SW480 (cell line): ENCODE data around the gene NANOG.
"Not testable (repeated sequence)": the region's sequence is repeated elsewhere in the genome, so short reads cannot be mapped to it uniquely, and the experiment has no call there.

ENCODE experiments used
- DNase-seq: peaks from one replicate; pipeline ENCODE4 v3.0.0-alpha.2; 2016; ENCODE audit warnings: low spot score

The NANOG gene

DNA sequence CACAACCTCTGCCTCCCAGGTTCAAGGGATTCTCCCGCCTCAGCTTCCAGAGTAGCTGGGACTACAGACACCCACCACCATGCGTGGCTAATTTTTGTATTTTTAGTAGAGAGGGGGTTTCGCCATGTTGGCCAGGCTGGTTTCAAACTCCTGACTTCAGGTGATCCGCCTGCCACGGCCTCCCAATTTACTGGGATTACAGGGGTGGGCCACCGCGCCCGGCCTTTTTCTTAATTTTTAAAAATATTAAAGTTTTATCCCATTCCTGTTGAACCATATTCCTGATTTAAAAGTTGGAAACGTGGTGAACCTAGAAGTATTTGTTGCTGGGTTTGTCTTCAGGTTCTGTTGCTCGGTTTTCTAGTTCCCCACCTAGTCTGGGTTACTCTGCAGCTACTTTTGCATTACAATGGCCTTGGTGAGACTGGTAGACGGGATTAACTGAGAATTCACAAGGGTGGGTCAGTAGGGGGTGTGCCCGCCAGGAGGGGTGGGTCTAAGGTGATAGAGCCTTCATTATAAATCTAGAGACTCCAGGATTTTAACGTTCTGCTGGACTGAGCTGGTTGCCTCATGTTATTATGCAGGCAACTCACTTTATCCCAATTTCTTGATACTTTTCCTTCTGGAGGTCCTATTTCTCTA lies at the start of gene NANOG:
NANOG (plus strand) TSS at position 519 of the 645 bp plus-strand sequence. CDS start 213 bp downstream, outside the sequence.
- not testable (repeated sequence) for DNase-seq

DNA sequence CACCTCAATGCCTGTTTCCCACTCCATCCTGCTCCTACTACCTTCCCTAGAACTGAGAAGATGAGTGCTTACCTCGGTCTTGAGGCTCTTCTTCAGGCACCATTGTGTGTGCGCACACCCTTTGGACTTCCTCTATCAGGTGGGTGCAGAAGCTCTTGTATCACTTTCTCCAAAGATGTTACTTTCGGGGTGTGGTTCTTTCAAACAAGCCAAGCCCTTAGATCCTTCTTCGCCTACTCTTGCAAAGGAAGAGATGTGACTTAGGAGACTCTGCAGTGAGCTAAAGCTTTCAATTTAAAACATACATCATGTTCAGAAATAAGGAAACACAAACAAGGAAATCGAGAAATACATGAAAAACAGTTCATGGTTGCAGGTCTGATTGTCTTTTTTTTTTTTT lies 42.0 kb upstream of the NANOG start, which contains the start of gene CLEC4C:
CLEC4C (minus strand) TSS at position 130 of the 400 bp plus-strand sequence; CDS start at position 103, 27 bp downstream.
- DNase-seq = no peak

GRCh38 chr12:7748852-7749251 lies 40.4 kb upstream of the NANOG start:
- DNase-seq = no peak

GRCh38 chr12:7749442-7749841 lies 39.8 kb upstream of the NANOG start:
- DNase-seq = no peak

DNA sequence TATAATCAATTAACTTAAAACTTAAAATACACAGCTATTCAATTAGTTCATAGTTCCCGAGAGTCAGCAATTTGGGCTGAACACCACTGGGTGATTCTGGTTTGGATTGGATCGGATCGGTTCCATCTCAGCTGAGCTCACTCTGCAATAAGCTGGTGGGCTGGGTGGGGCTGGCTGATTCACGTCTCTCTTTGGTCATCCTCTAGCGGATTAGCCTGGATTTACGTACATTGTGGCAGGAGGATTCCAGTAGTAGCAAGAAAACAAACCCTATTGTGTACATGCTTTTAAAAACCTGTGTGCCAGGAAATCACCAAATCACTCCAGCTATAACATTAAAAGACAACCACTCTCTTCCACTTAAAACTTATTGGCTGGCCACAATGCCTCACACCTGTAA lies 38.9 kb upstream of the NANOG start:
- no peak for DNase-seq

DNA sequence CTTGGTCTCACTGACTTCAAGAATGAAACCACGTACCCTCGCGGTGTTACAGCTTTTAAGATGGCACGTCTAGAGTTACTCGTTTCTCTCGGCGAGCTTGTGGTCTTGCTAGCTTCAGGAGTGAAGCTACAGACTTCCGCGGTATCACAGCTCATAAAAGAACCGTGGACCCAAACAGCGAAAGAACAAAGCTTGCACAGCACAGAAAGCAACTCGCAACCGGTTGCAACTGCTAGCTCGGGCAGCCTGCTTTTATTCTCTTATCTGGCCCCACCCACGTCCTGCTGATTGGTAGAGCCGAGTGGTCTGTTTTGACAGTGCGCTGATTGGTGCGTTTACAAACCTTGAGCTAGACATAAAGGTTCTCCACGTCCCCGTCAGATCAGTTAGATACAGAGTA lies 37.8 kb upstream of the NANOG start:
- DNase-seq = no peak

GRCh38 chr12:7751941-7752922 lies 37.0 kb upstream of the NANOG start:
- DNase-seq = not testable (repeated sequence)

GRCh38 chr12:7755668-7756067 lies 33.5 kb upstream of the NANOG start:
- not testable (repeated sequence) for DNase-seq

- DNase-seq = peak; percentile 37
Measured at GRCh38 chr12:7756993-7757392, 32.2 kb upstream of the NANOG start.

DNA sequence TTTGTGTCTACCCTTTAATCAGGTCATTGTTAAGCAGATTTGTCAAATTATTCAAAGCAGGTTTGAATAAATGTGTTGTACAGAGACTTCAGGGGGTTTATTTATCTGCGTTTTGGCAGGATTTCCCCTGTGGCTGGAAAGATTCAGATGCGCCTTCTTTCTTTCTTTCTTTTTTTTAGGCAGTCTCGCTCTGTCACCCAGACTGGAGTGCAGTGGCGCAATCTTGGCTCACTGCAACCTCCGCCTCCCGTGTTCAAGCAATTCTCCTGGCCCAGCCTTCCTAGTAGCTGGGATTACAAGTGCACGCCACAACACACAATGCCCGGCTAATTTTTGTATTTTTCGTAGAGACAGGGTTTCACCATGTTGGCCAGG lies 30.4 kb upstream of the NANOG start:
- no peak for DNase-seq

DNA sequence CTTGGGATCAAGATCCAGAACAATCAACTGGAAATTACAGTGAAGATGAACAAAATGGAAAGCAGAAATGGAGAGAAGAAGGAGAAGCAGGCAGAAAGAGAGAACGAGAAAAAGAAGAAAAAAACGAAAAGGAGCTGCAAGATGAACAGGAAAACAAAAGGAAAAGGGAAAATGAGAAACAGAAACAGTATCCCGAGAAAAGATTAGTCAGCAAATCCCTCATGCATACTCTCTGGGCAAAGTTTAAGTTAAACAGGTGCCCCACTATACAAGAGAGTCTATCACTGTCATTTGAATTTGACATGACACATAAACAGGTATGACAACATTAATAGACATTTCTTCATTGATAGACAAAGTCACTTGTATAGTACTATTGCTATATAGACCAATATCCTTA lies 19.2 kb upstream of the NANOG start:
- no peak for DNase-seq

DNA sequence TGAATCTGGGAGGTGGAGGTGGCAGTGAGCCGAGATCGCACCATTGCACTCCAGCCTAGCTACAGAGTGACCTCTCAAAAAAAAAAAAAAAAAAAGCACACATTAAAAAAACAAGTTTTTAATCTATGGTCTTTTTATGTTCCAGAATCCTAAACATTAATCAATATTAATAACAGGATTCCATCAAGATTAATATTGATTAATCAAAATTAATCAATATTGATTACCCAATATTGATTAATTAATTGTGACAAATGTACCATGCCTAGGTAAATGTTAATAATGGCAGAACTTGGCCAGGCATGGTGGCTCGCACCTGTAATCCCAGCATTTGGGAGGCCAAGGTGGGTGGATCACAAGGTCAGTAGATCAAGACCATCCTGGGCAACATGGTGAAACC lies 7.9 kb upstream of the NANOG start:
- DNase-seq = no peak

GRCh38 chr12:7782055-7782454 lies 7.1 kb upstream of the NANOG start:
- no peak for DNase-seq

- not testable (repeated sequence) for DNase-seq
Measured at GRCh38 chr12:7783433-7783832, 5.8 kb upstream of the NANOG start.

DNA sequence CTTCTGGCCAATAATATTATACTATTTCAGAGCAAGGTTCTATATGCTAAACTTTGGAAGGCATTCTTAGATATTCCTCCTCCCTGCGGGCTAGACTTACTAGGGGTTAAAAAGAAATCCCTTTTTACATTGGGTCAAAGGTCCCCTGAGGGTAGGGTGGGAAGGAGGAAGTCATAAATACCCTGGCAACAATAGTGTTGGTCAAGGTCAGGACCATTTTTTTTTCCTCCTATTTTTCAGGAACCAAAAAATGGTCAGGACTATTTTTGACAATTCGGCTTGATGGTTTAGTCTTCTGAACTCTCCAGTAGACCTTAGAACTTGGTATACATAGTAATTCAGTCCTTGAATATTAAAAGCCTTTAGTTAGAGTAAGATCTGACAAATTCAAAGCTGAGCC lies 4.5 kb upstream of the NANOG start:
- no peak for DNase-seq

GRCh38 chr12:7787574-7788293 lies 1.5 kb upstream of the NANOG start:
- no peak for DNase-seq

DNA sequence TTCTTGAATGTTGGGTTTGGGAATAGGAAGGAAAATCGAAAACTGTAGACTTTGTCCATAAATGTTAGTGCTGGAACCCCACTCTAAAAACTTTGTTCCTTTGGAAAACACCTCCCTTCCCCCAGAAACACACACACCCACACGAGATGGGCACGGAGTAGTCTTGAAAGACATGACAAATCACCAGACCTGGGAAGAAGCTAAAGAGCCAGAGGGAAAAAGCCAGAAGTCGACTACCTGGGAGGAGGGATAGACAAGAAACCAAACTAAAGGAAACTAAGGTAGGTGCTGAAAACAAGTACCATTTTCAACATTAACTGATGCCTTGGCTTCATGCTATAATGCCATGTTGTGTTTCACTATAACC lies 925 bp upstream of the NANOG start:
- no peak for DNase-seq

GRCh38 chr12:7793211-7793610 lies 4.0 kb downstream of the NANOG start:
- DNase-seq = no peak

- DNase-seq = not testable (repeated sequence)
Measured at GRCh38 chr12:7797269-7797668, 8.1 kb downstream of the NANOG start.

DNA sequence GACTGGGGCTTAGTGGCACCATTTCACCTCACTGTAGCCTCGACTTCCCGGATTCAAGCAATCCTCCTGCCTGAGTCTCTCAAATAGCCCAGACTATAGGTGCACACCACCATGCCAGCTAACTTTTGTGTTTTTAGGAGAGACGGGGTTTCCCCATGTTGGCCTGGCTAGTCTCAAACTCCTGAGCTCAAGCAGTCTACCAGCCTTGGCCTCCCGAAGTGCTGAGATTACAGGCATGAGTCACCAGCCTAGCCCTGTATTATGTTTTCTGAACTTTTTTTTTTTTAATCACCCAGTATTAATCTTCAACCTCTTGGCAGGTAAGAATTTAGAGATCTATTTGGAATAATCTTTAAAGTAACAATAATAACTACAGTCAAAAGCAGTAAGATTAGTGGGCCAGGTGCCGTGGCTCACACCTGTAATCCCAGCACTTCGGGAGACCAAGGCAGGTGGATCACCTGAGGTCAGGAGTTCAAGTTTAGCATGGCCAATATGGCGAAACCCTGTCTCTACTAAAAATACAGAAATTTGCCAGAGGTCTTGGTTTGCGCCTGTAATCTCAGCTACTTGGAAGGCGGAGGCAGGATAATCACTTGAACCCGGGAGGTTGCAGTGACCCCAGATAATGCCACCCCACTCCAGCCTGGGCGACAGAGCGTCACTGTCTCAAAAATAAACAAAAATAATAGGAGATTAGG lies 8.6 kb downstream of the NANOG start:
- no peak for DNase-seq

DNA sequence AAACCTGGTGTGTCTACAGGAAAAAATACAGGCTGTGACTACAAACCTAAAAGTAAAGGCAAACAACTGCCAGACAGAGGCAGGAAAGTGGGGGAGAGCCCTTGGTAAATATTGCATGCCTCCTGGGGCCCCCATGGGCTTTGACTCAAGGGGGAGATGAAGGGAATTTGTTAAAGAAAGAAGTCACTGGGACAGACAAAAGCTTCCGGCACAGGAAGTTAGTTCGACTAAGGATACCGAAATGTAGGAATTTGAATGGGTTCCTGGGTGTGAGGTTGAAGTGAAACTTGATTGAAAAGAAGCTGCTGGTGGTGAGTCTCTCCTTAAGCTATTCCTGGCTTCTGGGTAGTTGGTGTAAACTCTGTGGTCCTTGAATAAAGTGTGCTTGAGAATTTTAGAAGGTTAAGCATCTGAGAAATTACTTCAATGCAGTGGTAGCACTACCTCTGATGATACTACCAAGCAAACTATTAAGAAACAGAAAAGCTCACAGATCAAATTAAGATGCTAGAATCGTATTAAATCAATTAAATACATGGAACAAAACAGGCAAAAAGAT lies 9.6 kb downstream of the NANOG start:
- not testable (repeated sequence) for DNase-seq

DNA sequence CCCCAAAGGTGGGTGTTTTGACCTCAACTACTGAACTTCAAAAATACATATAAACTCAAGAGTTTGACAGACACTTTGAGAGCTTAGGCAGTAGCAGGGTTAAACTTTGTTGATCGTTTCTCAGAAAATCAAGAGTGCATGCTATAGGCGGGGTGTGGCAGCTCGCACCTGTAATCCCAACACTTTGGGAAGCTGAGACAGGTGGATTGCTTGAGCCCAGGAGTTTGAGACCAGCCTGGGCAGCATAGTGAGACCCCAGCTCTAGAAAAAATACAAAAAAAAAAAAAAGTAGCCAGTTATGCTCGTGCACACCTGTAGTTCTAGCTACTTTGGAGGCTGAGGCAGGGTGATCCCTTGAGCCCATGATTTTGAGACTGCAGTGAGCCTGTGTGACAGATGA lies 12.3 kb downstream of the NANOG start:
- DNase-seq = no peak
